ENCODE measurements around the gene CLIP1.

Gene CLIP1

GRCh38 chr12:122403831-122404230, 18.6 kb downstream of the CLIP1 start:
- Histone ChIP-seq H3K27me3 (ENCODE audit: low read depth, low read length) (no peaks in the 10 kb centered on the region), H3K4me2 (ENCODE audit: low read length) (peak overlapping the region; percentile 68), H3K4me1 (ENCODE audit: low read length) (peaks cover 48% of the 10 kb centered on the region), H4K20me1 (ENCODE audit: insufficient read depth, low read length) (no peaks in the 10 kb centered on the region), H3K9me3 (ENCODE audit: insufficient read depth, low read length) (no peaks in the 10 kb centered on the region), H3K27ac (ENCODE audit: low read length) (peak overlapping the region; percentile 85), H2AFZ (ENCODE audit: low read depth, low read length) (no peak overlapping the region), H3K4me3 (ENCODE audit: low read length) (no peak overlapping the region), H3K9ac (ENCODE audit: low read length) (no peak overlapping the region), H3K79me2 (ENCODE audit: low read length) (peaks cover 42% of the 10 kb centered on the region), H3K36me3 (replicated peaks; ENCODE audit: low read depth, low read length) (peaks cover 3% of the 10 kb centered on the region)
- TF ChIP-seq EZH2phosphoT487 (IDR thresholded peaks at IDR 0.05; ENCODE audit: low read depth) (no peak), CTCF (IDR thresholded peaks at IDR 0.05; ENCODE audit: low read depth, low read length) (no peak)

GRCh38 chr12:122403115-122403770, 19.2 kb downstream of the CLIP1 start:
- Histone ChIP-seq H3K4me1 (ENCODE audit: low read length) (peaks cover 48% of the 10 kb centered on the region), H3K9me3 (ENCODE audit: insufficient read depth, low read length) (no peaks in the 10 kb centered on the region), H3K36me3 (replicated peaks; ENCODE audit: low read depth, low read length) (peaks cover 3% of the 10 kb centered on the region), H3K4me2 (ENCODE audit: low read length) (peak overlapping the region; percentile 68), H3K27ac (ENCODE audit: low read length) (peak overlapping the region; percentile 85), H3K79me2 (ENCODE audit: low read length) (peaks cover 42% of the 10 kb centered on the region), H2AFZ (ENCODE audit: low read depth, low read length) (no peak overlapping the region), H3K9ac (ENCODE audit: low read length) (peak overlapping the region; percentile 47), H4K20me1 (ENCODE audit: insufficient read depth, low read length) (no peaks in the 10 kb centered on the region), H3K4me3 (ENCODE audit: low read length) (peak overlapping the region; percentile 70), H3K27me3 (ENCODE audit: low read depth, low read length) (no peaks in the 10 kb centered on the region)
- TF ChIP-seq EZH2phosphoT487 (IDR thresholded peaks at IDR 0.05; ENCODE audit: low read depth): no peak
- no peak for TF ChIP-seq CTCF (IDR thresholded peaks at IDR 0.05; ENCODE audit: low read depth, low read length)

- H2AFZ ChIP-seq (ENCODE audit: low read depth, low read length): no peak overlapping the region
- no peak for TF ChIP-seq CTCF (IDR thresholded peaks at IDR 0.05; ENCODE audit: low read depth, low read length)
- TF ChIP-seq EZH2phosphoT487 (IDR thresholded peaks at IDR 0.05; ENCODE audit: low read depth): no peak
- H3K9ac ChIP-seq (ENCODE audit: low read length): no peak overlapping the region
- no peaks in the 10 kb centered on the region for H4K20me1 ChIP-seq (ENCODE audit: insufficient read depth, low read length)
- H3K27ac ChIP-seq (ENCODE audit: low read length): peak overlapping the region; percentile 85; the same call in 1 of the 2 replicates
- H3K9me3 ChIP-seq (ENCODE audit: insufficient read depth, low read length): no peaks in the 10 kb centered on the region
- H3K27me3 ChIP-seq (ENCODE audit: low read depth, low read length): no peaks in the 10 kb centered on the region
- peaks cover 3% of the 10 kb centered on the region for H3K36me3 ChIP-seq (replicated peaks; ENCODE audit: low read depth, low read length)
- peak overlapping the region; percentile 68 for H3K4me2 ChIP-seq (ENCODE audit: low read length)
- no peak overlapping the region for H3K4me3 ChIP-seq (ENCODE audit: low read length)
- peaks cover 47% of the 10 kb centered on the region for H3K4me1 ChIP-seq (ENCODE audit: low read length)
- H3K79me2 ChIP-seq (ENCODE audit: low read length): peaks cover 40% of the 10 kb centered on the region
These were observed 20.2 kb downstream of the CLIP1 start for GRCh38 chr12:122402264-122402663.

GRCh38 chr12:122399592-122400373, 22.7 kb downstream of the CLIP1 start:
- Histone ChIP-seq H3K79me2 (ENCODE audit: low read length) (peaks cover 28% of the 10 kb centered on the region), H3K4me1 (ENCODE audit: low read length) (peaks cover 38% of the 10 kb centered on the region), H2AFZ (ENCODE audit: low read depth, low read length) (peak overlapping the region; percentile 62; the same call in 1 of the 2 replicates), H3K27me3 (ENCODE audit: low read depth, low read length) (no peaks in the 10 kb centered on the region), H3K4me3 (ENCODE audit: low read length) (peak overlapping the region; percentile 69), H3K36me3 (replicated peaks; ENCODE audit: low read depth, low read length) (peaks cover 3% of the 10 kb centered on the region), H3K9ac (ENCODE audit: low read length) (peak overlapping the region; percentile 60), H4K20me1 (ENCODE audit: insufficient read depth, low read length) (no peaks in the 10 kb centered on the region), H3K9me3 (ENCODE audit: insufficient read depth, low read length) (no peaks in the 10 kb centered on the region), H3K27ac (ENCODE audit: low read length) (peak overlapping the region; percentile 79), H3K4me2 (ENCODE audit: low read length) (peak overlapping the region; percentile 87)
- TF ChIP-seq CTCF (IDR thresholded peaks at IDR 0.05; ENCODE audit: low read depth, low read length): peak; percentile 87
- no peak for TF ChIP-seq EZH2phosphoT487 (IDR thresholded peaks at IDR 0.05; ENCODE audit: low read depth)
